Measurements from ENCODE around the gene TMEM221.

Gene TMEM221

DNA sequence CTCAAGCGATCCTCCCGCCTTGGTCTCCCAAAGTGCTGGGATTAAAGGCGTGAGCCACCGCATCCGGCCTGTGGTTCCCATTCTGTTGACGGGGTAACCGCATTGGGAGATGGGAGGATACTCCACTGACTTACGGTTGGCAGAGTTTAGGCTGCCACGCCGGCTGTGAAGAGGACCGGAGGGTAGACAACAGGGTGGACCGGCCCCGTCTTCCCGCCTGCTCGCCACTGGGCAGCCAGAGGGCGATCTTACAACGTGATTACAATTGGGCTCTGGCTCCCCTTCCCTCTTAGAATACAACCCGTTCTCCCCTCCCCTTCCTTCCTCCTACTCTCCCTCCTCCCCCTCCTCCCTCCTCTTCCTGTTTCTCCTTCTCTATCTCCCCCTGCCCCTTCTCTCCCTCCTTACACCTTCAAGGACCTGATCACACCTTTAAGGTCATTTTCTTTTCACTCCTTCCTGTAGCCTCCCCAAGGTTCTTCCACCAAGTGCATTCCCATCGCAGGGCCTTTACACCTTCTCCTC lies 53.5 kb downstream of the TMEM221 start (continued):
- TF ChIP-seq, protein P1, sequence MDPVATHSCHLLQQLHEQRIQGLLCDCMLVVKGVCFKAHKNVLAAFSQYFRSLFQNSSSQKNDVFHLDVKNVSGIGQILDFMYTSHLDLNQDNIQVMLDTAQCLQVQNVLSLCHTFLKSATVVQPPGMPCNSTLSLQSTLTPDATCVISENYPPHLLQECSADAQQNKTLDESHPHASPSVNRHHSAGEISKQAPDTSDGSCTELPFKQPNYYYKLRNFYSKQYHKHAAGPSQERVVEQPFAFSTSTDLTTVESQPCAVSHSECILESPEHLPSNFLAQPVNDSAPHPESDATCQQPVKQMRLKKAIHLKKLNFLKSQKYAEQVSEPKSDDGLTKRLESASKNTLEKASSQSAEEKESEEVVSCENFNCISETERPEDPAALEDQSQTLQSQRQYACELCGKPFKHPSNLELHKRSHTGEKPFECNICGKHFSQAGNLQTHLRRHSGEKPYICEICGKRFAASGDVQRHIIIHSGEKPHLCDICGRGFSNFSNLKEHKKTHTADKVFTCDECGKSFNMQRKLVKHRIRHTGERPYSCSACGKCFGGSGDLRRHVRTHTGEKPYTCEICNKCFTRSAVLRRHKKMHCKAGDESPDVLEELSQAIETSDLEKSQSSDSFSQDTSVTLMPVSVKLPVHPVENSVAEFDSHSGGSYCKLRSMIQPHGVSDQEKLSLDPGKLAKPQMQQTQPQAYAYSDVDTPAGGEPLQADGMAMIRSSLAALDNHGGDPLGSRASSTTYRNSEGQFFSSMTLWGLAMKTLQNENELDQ (tag by site-specific recombination; IDR thresholded peaks at IDR 0.05; ENCODE audit: low read depth), result no peak
- TF ChIP-seq, protein P2, sequence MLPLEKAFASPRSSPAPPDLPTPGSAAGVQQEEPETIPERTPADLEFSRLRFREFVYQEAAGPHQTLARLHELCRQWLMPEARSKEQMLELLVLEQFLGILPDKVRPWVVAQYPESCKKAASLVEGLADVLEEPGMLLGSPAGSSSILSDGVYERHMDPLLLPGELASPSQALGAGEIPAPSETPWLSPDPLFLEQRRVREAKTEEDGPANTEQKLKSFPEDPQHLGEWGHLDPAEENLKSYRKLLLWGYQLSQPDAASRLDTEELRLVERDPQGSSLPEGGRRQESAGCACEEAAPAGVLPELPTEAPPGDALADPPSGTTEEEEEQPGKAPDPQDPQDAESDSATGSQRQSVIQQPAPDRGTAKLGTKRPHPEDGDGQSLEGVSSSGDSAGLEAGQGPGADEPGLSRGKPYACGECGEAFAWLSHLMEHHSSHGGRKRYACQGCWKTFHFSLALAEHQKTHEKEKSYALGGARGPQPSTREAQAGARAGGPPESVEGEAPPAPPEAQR (tag by site-specific recombination; IDR thresholded peaks at IDR 0.05), result no peak
- TF ChIP-seq, protein P3, sequence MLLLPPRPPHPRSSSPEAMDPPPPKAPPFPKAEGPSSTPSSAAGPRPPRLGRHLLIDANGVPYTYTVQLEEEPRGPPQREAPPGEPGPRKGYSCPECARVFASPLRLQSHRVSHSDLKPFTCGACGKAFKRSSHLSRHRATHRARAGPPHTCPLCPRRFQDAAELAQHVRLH (tag by site-specific recombination; IDR thresholded peaks at IDR 0.05), result peak; percentile 89
- no peak for TF ChIP-seq MEIS1 (CRISPR knock-in tag; IDR thresholded peaks at IDR 0.05; ENCODE audit: borderline replicate concordance)
- TF ChIP-seq, protein P4, sequence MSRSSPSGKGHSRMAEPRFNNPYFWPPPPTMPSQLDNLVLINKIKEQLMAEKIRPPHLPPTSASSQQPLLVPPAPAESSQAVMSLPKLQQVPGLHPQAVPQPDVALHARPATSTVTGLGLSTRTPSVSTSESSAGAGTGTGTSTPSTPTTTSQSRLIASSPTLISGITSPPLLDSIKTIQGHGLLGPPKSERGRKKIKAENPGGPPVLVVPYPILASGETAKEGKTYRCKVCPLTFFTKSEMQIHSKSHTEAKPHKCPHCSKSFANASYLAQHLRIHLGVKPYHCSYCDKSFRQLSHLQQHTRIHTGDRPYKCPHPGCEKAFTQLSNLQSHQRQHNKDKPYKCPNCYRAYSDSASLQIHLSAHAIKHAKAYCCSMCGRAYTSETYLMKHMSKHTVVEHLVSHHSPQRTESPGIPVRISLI (tag by site-specific recombination; IDR thresholded peaks at IDR 0.05), result no peak
- TF ChIP-seq SCRT1 (tag by site-specific recombination; IDR thresholded peaks at IDR 0.05; ENCODE audit: borderline replicate concordance), result 0 out of 2 replicates have a peak, but pooled peaks have one; percentile 11
- TF ChIP-seq ZNF266 (tag by site-specific recombination; IDR thresholded peaks at IDR 0.05; ENCODE audit: low read depth), result no peak

DNA sequence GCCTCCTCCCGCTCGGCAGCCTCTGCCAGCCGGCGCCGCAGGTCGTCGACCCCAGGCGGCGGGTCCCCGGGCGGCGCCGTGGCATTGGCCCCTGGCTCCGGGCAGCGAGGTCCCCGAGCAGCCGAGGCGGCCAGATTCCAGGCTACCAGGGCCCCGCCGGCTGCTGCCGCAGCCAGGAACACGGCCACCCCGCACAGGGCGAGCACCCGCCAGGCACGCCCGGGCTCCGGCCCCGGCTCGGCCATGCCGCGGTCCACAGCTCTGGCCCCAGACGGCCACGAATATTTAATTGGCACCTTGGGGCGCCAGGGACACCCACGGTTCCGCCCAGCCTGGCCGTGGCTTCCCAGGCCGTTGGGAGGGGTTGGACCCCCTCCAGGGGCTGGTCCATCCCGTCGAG lies 54.6 kb downstream of the TMEM221 start, which contains the start of gene CCDC194:
TSS of gene CCDC194 (minus strand) at position 283 of the 400 bp plus-strand sequence. CDS start at position 245, 38 bp downstream.
- Histone ChIP-seq H3K4me1 (ENCODE audit: control insufficient read depth, insufficient read depth, low read length) (peaks cover 3% of the 10 kb centered on the region; the same call in 1 of the 2 replicates), H3K36me3 (ENCODE audit: control insufficient read depth in 2 of 2, insufficient read depth in 1 of 2, low read length in 2 of 2) (no peaks in the 10 kb centered on the region), H3K27ac (ENCODE audit: extremely low read depth, low read depth, low read length) (no peak within 1 kb of the TSS), H3K9me3 (ENCODE audit: control insufficient read depth, insufficient read depth, low read depth, low read length) (no peaks in the 10 kb centered on the region), H3K4me3 (ENCODE audit: low read depth, low read length) (no peak within 1 kb of the TSS)
- TF ChIP-seq ZNF140 (tag by site-specific recombination; IDR thresholded peaks at IDR 0.05) (no peak), KLF7 (tag by site-specific recombination; IDR thresholded peaks at IDR 0.05; ENCODE audit: borderline replicate concordance) (no peak), ZNF785 (tag by site-specific recombination; IDR thresholded peaks at IDR 0.05) (no peak), GLI2 (tag by site-specific recombination; IDR thresholded peaks at IDR 0.05; ENCODE audit: borderline replicate concordance, low read depth) (no peak), ZNF10 (tag by site-specific recombination; IDR thresholded peaks at IDR 0.05) (no peak), GLI4 (tag by site-specific recombination; IDR thresholded peaks at IDR 0.05) (no peak), ZNF423 (tag by site-specific recombination; IDR thresholded peaks at IDR 0.05) (no peak), REPIN1 (tag by site-specific recombination; IDR thresholded peaks at IDR 0.05; ENCODE audit: low read depth) (no peak), ZNF248 (tag by site-specific recombination; IDR thresholded peaks at IDR 0.05) (no peak), ZNF843 (tag by site-specific recombination; IDR thresholded peaks at IDR 0.05) (no peak), GFI1B (tag by site-specific recombination; IDR thresholded peaks at IDR 0.05) (no peak), ZNF112 (tag by site-specific recombination; IDR thresholded peaks at IDR 0.05) (no peak), PRDM1 (tag by site-specific recombination; IDR thresholded peaks at IDR 0.05) (no peak), HOXD13 (CRISPR knock-in tag; IDR thresholded peaks at IDR 0.05; ENCODE audit: borderline replicate concordance) (no peak), HOXC10 (CRISPR knock-in tag; IDR thresholded peaks at IDR 0.05) (no peak)
- TF ChIP-seq, protein P5, sequence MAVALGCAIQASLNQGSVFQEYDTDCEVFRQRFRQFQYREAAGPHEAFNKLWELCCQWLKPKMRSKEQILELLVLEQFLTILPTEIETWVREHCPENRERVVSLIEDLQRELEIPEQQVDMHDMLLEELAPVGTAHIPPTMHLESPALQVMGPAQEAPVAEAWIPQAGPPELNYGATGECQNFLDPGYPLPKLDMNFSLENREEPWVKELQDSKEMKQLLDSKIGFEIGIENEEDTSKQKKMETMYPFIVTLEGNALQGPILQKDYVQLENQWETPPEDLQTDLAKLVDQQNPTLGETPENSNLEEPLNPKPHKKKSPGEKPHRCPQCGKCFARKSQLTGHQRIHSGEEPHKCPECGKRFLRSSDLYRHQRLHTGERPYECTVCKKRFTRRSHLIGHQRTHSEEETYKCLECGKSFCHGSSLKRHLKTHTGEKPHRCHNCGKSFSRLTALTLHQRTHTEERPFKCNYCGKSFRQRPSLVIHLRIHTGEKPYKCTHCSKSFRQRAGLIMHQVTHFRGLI (tag by site-specific recombination; IDR thresholded peaks at IDR 0.05), result no peak
- TF ChIP-seq, protein P6, sequence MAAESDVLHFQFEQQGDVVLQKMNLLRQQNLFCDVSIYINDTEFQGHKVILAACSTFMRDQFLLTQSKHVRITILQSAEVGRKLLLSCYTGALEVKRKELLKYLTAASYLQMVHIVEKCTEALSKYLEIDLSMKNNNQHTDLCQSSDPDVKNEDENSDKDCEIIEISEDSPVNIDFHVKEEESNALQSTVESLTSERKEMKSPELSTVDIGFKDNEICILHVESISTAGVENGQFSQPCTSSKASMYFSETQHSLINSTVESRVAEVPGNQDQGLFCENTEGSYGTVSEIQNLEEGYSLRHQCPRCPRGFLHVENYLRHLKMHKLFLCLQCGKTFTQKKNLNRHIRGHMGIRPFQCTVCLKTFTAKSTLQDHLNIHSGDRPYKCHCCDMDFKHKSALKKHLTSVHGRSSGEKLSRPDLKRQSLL (tag by site-specific recombination; IDR thresholded peaks at IDR 0.05), result no peak
- TF ChIP-seq, protein P7, sequence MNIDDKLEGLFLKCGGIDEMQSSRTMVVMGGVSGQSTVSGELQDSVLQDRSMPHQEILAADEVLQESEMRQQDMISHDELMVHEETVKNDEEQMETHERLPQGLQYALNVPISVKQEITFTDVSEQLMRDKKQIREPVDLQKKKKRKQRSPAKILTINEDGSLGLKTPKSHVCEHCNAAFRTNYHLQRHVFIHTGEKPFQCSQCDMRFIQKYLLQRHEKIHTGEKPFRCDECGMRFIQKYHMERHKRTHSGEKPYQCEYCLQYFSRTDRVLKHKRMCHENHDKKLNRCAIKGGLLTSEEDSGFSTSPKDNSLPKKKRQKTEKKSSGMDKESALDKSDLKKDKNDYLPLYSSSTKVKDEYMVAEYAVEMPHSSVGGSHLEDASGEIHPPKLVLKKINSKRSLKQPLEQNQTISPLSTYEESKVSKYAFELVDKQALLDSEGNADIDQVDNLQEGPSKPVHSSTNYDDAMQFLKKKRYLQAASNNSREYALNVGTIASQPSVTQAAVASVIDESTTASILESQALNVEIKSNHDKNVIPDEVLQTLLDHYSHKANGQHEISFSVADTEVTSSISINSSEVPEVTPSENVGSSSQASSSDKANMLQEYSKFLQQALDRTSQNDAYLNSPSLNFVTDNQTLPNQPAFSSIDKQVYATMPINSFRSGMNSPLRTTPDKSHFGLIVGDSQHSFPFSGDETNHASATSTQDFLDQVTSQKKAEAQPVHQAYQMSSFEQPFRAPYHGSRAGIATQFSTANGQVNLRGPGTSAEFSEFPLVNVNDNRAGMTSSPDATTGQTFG (tag by site-specific recombination; IDR thresholded peaks at IDR 0.05; ENCODE audit: borderline replicate concordance), result no peak
- CTCF ChIA-PET, result interaction anchor here (0.6 to 1.6 kb wide), 16 partner anchors 9 to 553 kb away, joined by 3 to 6 read pairs (median 3); partner anchors contain the start of gene NXNL1
- POLR2A ChIA-PET, result interaction anchor here (0.6 kb wide), 1 partner anchor 40 kb away, joined by 5 read pairs; no protein-coding TSS in a partner anchor

All from HEK293 (cell line).